Measurements from ENCODE around the gene CPNE6.
"Not testable (repeated sequence)": the region's sequence is repeated elsewhere in the genome, so short reads cannot be mapped to it uniquely, and the experiment has no call there.

CPNE6 gene

DNA sequence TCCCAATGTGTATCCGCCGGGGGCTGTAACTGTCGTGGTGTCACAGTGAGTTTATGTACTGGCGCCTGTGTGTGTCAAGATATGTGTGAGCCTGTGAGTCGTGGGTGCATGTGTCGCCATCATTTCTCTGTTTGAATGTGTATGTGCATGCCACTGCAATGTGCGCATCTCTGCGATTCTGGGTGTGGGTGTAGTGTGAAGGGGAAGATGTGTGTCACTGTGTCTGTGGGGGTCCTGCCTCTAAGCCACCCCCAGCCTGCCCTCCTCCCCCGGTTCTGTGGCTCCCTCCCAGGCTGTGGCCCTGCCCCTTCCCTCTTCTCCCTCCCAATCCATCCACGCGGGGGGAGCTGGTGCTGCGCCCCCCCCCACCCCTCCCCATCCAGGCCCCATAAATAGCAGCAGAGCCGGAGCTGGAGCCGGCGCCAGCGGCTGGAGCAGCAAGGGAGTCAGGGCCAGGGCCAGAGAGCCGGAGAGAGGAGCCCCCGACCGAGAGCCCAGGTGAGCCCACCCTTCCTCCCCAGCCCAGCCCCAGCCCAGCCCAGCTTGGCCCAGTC lies at the start of gene CPNE6:
Gene CPNE6, plus strand, starts transcription at position 419 of the 554 bp plus-strand sequence. CDS start 1,375 bp downstream, outside the sequence.
- no peak for DNase-seq (ENCODE audit: low spot score)

GRCh38 chr14:24024939-24025418 lies 46.4 kb upstream of the CPNE6 start:
- DNase-seq (ENCODE audit: low spot score): not testable (repeated sequence)

- DNase-seq (ENCODE audit: low spot score): not testable (repeated sequence)
Observed at GRCh38 chr14:24029687-24030086, 41.7 kb upstream of the CPNE6 start.

DNA sequence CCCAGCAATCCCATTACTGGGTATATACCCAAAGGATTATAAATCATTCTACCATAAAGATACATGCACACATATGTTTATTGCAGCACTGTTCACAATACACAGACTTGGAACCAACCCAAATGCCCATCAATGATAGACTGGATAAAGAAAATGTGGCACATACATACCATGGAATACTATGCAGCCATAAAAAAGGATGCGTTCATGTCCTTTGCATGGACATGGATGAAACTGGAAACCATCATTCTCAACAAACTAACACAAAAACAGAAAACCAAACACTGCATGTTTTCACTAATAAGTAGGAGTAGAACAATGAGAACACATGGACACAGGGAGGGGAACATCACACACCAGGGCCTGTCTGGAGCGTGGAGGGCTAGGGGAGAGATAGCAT lies 40.0 kb upstream of the CPNE6 start:
- not testable (repeated sequence) for DNase-seq (ENCODE audit: low spot score)

- DNase-seq (ENCODE audit: low spot score): peak; percentile 51
Observed at GRCh38 chr14:24032727-24033418, 38.5 kb upstream of the CPNE6 start.

GRCh38 chr14:24035769-24036168 lies 35.6 kb upstream of the CPNE6 start:
- not testable (repeated sequence) for DNase-seq (ENCODE audit: low spot score)

- DNase-seq (ENCODE audit: low spot score): peak; percentile 82
Observed at GRCh38 chr14:24036169-24036962, 35.0 kb upstream of the CPNE6 start.

- not testable (repeated sequence) for DNase-seq (ENCODE audit: low spot score)
Observed at GRCh38 chr14:24036963-24037657, 34.3 kb upstream of the CPNE6 start.

DNA sequence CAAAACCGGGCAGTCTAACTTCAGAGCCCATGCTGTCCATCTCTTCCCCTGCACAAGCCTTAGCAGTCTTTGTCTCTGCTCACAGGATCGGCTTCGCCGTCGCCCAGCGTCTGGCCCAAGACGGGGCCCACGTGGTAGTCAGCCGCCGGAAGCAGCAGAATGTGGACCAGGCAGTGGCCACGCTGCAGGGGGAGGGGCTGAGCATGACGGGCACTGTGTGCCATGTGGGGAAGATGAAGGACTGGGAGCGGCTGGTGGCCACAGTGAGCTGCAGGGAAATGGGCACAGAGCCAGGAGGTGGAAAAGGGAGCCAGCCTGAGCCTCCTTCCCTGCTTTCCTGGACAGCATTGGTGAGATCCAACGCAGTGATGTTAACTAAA lies 33.7 kb upstream of the CPNE6 start:
- no peak for DNase-seq (ENCODE audit: low spot score)

DNA sequence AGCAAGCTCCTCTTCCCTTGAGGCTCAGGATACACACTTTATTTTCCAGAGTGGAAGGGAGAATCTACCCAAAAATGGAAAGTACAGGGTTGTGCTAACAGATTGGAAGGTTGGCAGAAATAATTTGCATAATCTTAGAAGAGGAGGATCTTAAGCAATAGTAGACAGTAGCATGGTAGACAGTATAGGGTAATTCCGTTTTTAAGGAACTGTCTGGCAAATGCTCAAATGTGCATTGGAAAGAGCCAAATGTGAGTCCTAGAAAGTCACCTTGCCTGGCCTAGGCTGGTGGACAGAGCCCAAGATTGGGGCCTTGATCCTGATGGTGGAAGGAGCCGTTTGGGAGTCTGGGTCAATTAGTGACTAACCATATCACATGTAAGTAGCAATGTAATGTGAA lies 32.7 kb upstream of the CPNE6 start:
- DNase-seq (ENCODE audit: low spot score): no peak

DNA sequence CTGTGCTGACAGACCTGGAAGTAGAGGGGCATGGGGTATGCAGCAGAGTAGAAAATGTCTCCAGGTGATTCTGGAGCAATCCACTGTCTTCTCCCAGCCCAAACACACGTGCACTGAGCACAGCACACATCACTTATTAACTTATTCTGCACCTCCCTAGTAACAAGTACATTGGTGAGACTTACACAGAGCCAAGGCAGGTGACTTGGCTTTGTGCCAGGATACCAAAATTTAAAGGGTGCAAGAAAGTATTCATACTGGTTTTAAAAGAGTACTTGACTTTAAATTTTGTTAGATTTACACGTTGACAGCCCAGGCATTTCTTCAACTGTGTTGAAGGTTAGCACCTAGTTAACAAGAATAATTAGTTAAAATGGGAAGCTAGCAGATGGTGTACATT lies 30.7 kb upstream of the CPNE6 start:
- no peak for DNase-seq (ENCODE audit: low spot score)

DNA sequence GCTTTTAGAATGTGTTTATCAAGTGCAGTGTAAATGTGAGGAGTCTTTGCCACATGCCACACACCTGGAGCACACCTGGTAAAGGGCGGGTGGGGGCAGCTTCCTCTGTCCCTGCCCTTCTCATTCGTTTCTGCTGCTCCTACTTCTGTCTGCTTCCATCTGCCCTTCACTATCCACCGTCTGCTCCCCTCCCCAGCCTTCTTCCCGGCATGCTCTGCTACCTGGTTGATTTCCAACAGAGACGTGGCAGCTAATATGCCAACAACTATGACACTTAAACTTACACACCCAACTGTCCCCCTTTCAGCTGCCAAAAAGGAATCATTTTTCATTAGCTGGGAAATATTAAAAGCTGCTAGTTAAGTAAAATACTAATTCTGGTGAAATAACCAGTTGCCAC lies 28.6 kb upstream of the CPNE6 start:
- no peak for DNase-seq (ENCODE audit: low spot score)

- DNase-seq (ENCODE audit: low spot score): not testable (repeated sequence)
Observed at GRCh38 chr14:24049002-24049401, 22.4 kb upstream of the CPNE6 start.

DNA sequence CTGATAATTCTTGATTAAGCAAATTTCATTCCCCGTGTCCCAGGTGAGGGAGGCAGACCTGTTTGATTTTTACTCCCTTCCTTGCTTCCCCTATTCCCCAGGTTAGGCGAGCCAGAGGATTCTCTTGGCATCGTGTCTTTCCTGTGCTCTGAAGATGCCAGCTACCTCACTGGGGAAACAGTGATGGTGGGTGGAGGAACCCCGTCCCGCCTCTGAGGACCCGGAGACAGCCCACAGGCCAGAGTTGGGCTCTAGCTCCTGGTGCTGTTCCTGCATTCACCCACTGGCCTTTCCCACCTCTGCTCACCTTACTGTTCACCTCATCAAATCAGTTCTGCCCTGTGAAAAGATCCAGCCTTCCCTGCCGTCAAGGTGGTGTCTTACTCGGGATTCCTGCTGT lies 20.6 kb upstream of the CPNE6 start:
- DNase-seq (ENCODE audit: low spot score): not testable (repeated sequence)

DNA sequence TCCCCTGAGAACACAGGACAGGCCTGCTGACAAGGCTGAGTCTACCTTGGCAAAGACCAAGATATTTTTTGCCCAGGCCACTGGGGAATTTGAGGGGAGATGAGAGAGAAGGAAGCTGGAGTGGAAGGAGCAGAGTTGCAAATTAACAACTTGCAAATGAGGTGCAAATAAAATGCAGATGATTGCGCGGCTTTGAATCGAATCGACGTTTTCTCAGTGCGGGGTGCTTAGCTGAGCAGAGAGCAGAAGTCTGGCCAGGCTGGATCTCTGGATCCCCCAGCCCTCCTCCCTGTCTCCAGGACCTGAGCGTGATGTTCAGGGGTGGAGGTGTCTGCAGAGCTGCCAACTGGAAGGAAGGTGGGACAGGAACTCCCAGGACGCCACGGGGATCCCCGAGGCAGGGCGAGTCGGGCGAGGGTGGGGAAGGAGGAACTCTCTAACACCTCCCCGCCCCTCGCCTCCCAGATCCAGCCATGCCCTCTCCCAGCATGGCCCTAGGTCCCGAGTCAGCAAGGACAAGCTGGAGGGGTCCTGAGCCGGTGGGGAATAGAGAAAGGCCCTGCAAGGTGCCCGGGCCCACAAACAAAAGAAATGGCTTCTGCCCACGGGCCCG lies 20.1 kb upstream of the CPNE6 start:
- DNase-seq (ENCODE audit: low spot score): no peak

DNA sequence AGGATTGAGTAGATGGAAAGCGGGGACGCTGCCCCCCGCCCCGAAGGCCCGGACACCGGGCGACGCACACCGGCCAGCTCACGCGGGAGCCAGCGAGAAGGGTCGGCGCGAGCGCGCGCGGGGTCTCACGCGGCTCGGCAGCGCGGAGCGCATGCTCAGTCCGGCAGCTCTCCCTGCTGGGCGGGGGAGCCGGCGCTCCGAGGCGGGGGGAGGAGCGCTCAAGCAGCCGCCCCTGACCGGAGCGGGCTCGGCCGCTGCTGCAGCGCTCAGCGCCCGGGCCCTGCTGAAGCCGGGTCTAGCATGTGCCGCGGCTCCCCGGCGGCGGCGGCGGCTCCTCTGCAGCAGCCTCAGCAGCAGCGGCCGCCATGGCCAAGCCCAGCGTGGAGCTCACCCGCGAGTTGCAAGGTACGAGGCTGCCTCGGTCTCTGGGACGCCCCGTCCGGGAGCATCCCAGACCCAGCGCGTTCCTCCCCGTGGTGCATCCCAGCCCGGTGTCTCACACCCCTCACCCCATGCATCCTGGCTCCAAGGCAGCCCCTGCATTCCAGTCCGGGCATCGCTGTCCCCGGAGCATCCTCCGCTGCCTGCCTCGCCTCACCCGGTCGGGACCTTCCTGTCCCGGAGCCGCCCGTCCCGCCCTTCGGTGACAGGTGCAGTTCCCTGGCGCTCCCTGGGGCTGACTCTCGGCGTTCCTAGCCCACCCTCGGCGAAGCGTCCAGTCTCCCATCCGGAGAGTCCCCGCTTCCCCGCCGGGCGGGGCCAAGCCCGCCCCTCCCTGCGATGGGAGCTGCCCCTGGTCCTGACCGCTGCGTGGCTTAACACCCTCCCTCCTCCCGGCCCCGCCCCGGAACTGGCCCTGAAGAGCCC lies 19.3 kb upstream of the CPNE6 start, which contains the start of gene CARMIL3:
Gene CARMIL3, plus strand, starts transcription at position 221 of the 867 bp plus-strand sequence. Its CDS starts 145 bp downstream, at position 366.
- DNase-seq (ENCODE audit: low spot score): peak; percentile 92

GRCh38 chr14:24052656-24053547 lies 18.5 kb upstream of the CPNE6 start:
- DNase-seq (ENCODE audit: low spot score): no peak

- DNase-seq (ENCODE audit: low spot score): no peak
Observed at GRCh38 chr14:24053548-24054323, 17.6 kb upstream of the CPNE6 start.

DNA sequence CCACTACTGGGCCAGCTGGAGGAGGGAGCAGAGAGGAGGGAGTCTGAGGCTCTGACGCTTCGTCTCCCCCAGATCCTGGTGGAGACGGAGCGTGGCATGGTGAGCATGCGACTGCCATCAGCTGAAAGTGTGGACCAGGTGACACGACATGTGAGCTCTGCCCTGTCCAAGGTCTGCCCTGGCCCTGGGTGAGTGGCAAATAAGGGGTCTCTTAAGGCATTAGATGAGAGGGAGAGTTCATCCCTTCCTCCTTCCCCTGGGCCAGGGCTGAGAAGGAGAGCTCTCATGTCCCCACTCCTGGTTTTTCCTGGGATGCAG lies 17.1 kb upstream of the CPNE6 start:
- DNase-seq (ENCODE audit: low spot score): no peak
